Neural progenitor cell (in vitro differentiated cells): ENCODE measurements around the gene SPATA17. TPM values are rescaled to one million over a fixed set of nuclear protein-coding genes. Genes with fewer than 3 reads are reported as not detected.

ENCODE experiments used
- DNase-seq: peaks from one replicate; pipeline ENCODE4 v3.0.0-alpha.2; 2016; ENCODE audit warnings: low spot score
- H2AFZ ChIP-seq: fragments of 200-600 bp; sonication (generic); replicated peaks from 2 replicates; pipeline ENCODE4 v1.6.1; 2016; ENCODE audit warnings: antibody characterized with exemption
- H3F3A ChIP-seq: fragments of 200-600 bp; sonication (generic); 2 replicates; pipeline ENCODE4 v1.6.1; 2016; ENCODE audit warnings: antibody characterized with exemption, low read depth
- H3K27ac ChIP-seq: fragments of 200-600 bp; sonication (generic); 2 replicates; pipeline ENCODE4 v1.5.1; 2016; ENCODE audit warnings: mild to moderate bottlenecking
- H3K27me3 ChIP-seq: fragments of 200-600 bp; sonication (generic); 2 replicates; pipeline ENCODE4 v1.6.1; 2016; ENCODE audit warnings: mild to moderate bottlenecking, moderate library complexity
- H3K36me3 ChIP-seq: fragments of 200-600 bp; sonication (generic); 2 replicates; pipeline ENCODE4 v1.5.1; 2016
- H3K4me1 ChIP-seq: fragments of 200-600 bp; sonication (generic); 2 replicates; pipeline ENCODE4 v1.6.1; 2016; ENCODE audit warnings: mixed run types
- H3K4me2 ChIP-seq: fragments of 200-600 bp; sonication (generic); 2 replicates; pipeline ENCODE4 v1.6.1; 2016
- H3K4me3 ChIP-seq: fragments of 200-600 bp; sonication (generic); 2 replicates; pipeline ENCODE4 v1.5.1; 2016
- H3K79me2 ChIP-seq: fragments of 200-600 bp; sonication (generic); 2 replicates; pipeline ENCODE4 v1.6.1; 2016; ENCODE audit warnings: low read depth
- H3K9ac ChIP-seq: fragments of 200-600 bp; sonication (generic); 2 replicates; pipeline ENCODE4 v1.6.1; 2016
- H3K9me3 ChIP-seq: fragments of 200-600 bp; sonication (generic); 2 replicates; pipeline ENCODE4 v1.5.1; 2016; ENCODE audit warnings: low read depth
- H4K20me1 ChIP-seq: fragments of 200-600 bp; sonication (generic); 2 replicates; pipeline ENCODE4 v1.6.1; 2016; ENCODE audit warnings: low read depth
- H3K27ac Mint-ChIP-seq: 3 replicates; pipeline ENCODE4 v1.8.0; 2021; ENCODE audit warnings: mixed read lengths
- H3K27me3 Mint-ChIP-seq: 2 replicates; pipeline ENCODE4 v1.8.0; 2022; ENCODE audit warnings: low read depth, mild to moderate bottlenecking, inconsistent platforms, moderate library complexity, mixed read lengths; ENCODE audit not compliant: insufficient read depth
- H3K36me3 Mint-ChIP-seq: 3 replicates; pipeline ENCODE4 v1.8.0; 2021; ENCODE audit warnings: mixed read lengths
- H3K4me1 Mint-ChIP-seq: 3 replicates; pipeline ENCODE4 v1.8.0; 2021; ENCODE audit warnings: mixed read lengths
- H3K4me3 Mint-ChIP-seq: 3 replicates; pipeline ENCODE4 v1.8.0; 2021; ENCODE audit warnings: mild to moderate bottlenecking, moderate library complexity, mixed read lengths
- H3K9me3 Mint-ChIP-seq: 3 replicates; pipeline ENCODE4 v1.8.0; 2020; ENCODE audit warnings: mixed read lengths
- EZH2 ChIP-seq: fragments of 200-600 bp; sonication (generic); IDR thresholded peaks from 2 replicates; pipeline ENCODE4 v1.6.1; 2017; ENCODE audit warnings: antibody characterized with exemption, mild to moderate bottlenecking, moderate library complexity
- EZH2phosphoT487 ChIP-seq: fragments of 200-600 bp; sonication (generic); IDR thresholded peaks from 2 replicates; pipeline ENCODE4 v1.6.1; 2017; ENCODE audit warnings: antibody characterized with exemption
- total RNA-seq: library from RNA; depleted of rRNA; stranded (reverse); fragments of >200 nt; gene quantifications from 2 replicates; pipeline ENCODE4 v1.2.3, GENCODE V29; 2015; ENCODE audit warnings: low replicate concordance
- TF ChIP-seq, protein P1 (sequence below): fragments of 200-600 bp; sonication (generic); IDR thresholded peaks from 2 replicates; pipeline ENCODE4 v1.5.1; 2017; ENCODE audit warnings: antibody characterized with exemption, mild to moderate bottlenecking

The SPATA17 gene
- total RNA-seq, 1 donor from 2014 or later = 1.6 TPM

DNA sequence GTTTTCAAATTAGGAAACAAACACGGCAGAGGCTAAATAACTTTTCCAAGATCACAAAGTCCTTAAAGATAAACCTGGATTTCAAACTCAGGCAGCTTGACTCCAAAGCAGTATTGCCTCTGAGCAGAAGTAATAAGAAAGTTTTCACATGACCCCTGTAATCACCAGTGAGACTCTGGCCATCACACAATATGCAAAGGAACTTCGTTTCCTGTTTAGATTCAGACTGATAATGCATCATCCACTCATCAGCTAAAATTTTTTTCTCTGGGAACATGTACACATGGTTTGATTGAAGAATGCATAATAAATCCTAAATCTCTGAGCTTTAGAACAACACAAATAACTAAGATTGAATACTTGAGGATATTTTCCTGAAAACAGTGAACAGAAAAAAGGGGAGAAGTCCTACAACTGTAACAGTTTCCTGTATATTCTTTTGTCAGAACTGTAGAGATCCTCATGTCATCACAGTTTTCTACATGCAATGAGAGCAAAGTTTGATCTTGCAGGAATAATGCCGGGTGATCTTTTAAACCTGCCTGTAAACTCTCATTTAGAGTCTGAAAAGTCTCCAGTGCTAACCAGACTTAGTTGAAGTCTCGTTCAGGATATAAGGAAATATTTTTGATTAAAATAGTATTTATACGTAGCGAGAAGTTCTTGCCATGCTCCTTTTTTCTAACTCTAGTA, 225.3 kb downstream of the SPATA17 start:
- Histone ChIP-seq H3K36me3 (no peaks in the 10 kb centered on the region), H3F3A (no peaks in the 10 kb centered on the region), H3K79me2 (no peaks in the 10 kb centered on the region), H3K27me3 (no peaks in the 10 kb centered on the region), H3K4me2 (no peak overlapping the region), H3K4me1 (no peaks in the 10 kb centered on the region), H4K20me1 (no peaks in the 10 kb centered on the region), H3K4me3 (no peak overlapping the region), H3K27ac (no peak overlapping the region), H2AFZ (no peak overlapping the region), H3K9ac (no peak overlapping the region), H3K9me3 (peaks cover 2% of the 10 kb centered on the region)
- Mint-ChIP-seq H3K4me3 (no peak overlapping the region), H3K27ac (no peak overlapping the region), H3K27me3 (no peaks in the 10 kb centered on the region), H3K36me3 (no peaks in the 10 kb centered on the region), H3K4me1 (no peaks in the 10 kb centered on the region), H3K9me3 (no peaks in the 10 kb centered on the region)
- TF ChIP-seq EZH2 = no peak
- TF ChIP-seq, protein P1, sequence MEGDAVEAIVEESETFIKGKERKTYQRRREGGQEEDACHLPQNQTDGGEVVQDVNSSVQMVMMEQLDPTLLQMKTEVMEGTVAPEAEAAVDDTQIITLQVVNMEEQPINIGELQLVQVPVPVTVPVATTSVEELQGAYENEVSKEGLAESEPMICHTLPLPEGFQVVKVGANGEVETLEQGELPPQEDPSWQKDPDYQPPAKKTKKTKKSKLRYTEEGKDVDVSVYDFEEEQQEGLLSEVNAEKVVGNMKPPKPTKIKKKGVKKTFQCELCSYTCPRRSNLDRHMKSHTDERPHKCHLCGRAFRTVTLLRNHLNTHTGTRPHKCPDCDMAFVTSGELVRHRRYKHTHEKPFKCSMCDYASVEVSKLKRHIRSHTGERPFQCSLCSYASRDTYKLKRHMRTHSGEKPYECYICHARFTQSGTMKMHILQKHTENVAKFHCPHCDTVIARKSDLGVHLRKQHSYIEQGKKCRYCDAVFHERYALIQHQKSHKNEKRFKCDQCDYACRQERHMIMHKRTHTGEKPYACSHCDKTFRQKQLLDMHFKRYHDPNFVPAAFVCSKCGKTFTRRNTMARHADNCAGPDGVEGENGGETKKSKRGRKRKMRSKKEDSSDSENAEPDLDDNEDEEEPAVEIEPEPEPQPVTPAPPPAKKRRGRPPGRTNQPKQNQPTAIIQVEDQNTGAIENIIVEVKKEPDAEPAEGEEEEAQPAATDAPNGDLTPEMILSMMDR = no peak
- TF ChIP-seq EZH2phosphoT487 = no peak
- DNase-seq = no peak

DNA sequence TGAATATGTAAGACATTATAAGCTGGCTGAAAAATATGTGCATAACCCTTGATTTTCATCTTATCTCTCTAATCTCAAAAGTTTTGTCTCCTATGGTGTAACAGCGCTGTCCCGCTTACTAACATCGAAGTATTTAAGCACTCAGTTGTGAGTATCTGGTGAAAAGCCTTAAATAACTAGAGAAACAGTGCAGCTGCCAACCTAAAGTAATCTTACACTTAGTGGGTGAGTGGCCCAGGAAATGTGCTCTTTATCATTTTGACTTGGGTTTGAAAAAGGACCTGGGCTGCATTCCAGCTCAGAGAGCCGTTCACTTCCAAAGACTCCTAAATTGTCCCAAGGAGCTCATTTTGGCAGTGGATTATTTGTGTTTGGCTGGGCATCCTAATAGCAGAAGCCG, 225.9 kb downstream of the SPATA17 start:
- no peaks in the 10 kb centered on the region for H3K36me3 ChIP-seq
- no peaks in the 10 kb centered on the region for H4K20me1 ChIP-seq
- peak; percentile 4 for DNase-seq
- H3K9me3 ChIP-seq = peaks cover 2% of the 10 kb centered on the region
- TF ChIP-seq EZH2 = no peak
- no peak for TF ChIP-seq EZH2phosphoT487
- TF ChIP-seq, protein P1 = no peak
- H3F3A ChIP-seq = no peaks in the 10 kb centered on the region
- Mint-ChIP-seq H3K9me3 (no peaks in the 10 kb centered on the region), H3K4me3 (no peak overlapping the region), H3K27me3 (no peaks in the 10 kb centered on the region), H3K4me1 (no peaks in the 10 kb centered on the region), H3K27ac (no peak overlapping the region), H3K36me3 (no peaks in the 10 kb centered on the region)
- H3K4me1 ChIP-seq = no peaks in the 10 kb centered on the region
- no peak overlapping the region for H3K4me2 ChIP-seq
- H3K79me2 ChIP-seq = no peaks in the 10 kb centered on the region
- no peaks in the 10 kb centered on the region for H3K27me3 ChIP-seq
- no peak overlapping the region for H3K4me3 ChIP-seq
- H2AFZ ChIP-seq = no peak overlapping the region
- H3K9ac ChIP-seq = no peak overlapping the region
- H3K27ac ChIP-seq = no peak overlapping the region

DNA sequence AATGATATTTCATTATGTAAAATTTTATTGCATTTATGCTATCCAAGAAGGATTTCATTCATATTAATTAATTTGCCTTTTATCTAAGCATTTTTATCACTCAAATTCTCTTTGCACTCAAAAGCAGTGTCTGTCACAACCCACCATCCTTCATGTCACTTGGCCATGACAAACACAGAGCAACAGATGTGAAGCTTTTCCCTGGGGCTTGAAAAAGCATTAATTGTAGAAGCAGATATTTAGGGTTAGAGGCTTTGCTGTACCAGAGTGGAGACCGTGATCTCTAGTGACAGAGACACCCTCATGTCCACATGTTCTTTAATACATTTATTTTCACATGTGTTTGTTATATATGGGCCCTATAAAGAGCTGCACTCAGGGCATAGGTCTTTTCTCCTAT, 230.5 kb downstream of the SPATA17 start:
- Histone ChIP-seq H3K27ac (no peak overlapping the region), H3F3A (no peaks in the 10 kb centered on the region), H3K4me1 (no peaks in the 10 kb centered on the region), H3K79me2 (no peaks in the 10 kb centered on the region), H3K4me2 (no peak overlapping the region), H3K9ac (no peak overlapping the region), H3K36me3 (no peaks in the 10 kb centered on the region), H3K9me3 (peaks cover 2% of the 10 kb centered on the region), H2AFZ (no peak overlapping the region), H4K20me1 (no peaks in the 10 kb centered on the region), H3K27me3 (no peaks in the 10 kb centered on the region), H3K4me3 (no peak overlapping the region)
- no peak for DNase-seq
- Mint-ChIP-seq H3K4me3 (no peak overlapping the region), H3K27ac (no peak overlapping the region), H3K36me3 (no peaks in the 10 kb centered on the region), H3K9me3 (no peaks in the 10 kb centered on the region), H3K27me3 (peaks cover 2% of the 10 kb centered on the region), H3K4me1 (no peaks in the 10 kb centered on the region)
- TF ChIP-seq, protein P1 = no peak
- TF ChIP-seq EZH2phosphoT487 = no peak
- TF ChIP-seq EZH2 = no peak
